Measurements from ENCODE around the gene IGF1. TPM values are rescaled to one million over a fixed set of nuclear protein-coding genes. Genes with fewer than 3 reads are reported as not detected.

The IGF1 gene
- total and polyA plus RNA-seq, 3 donors from 2014 or later, result 16.2 to 50.9 (median 16.9) TPM

GRCh38 chr12:102423462-102423861, 56.9 kb downstream of the IGF1 start:
- WGBS, 2 donors, result 81 to 91% methylated on average over 3 of the region's 3 CpGs
- no peak for TF ChIP-seq POLR2A (IDR thresholded peaks at IDR 0.05)
- TF ChIP-seq, protein P1, sequence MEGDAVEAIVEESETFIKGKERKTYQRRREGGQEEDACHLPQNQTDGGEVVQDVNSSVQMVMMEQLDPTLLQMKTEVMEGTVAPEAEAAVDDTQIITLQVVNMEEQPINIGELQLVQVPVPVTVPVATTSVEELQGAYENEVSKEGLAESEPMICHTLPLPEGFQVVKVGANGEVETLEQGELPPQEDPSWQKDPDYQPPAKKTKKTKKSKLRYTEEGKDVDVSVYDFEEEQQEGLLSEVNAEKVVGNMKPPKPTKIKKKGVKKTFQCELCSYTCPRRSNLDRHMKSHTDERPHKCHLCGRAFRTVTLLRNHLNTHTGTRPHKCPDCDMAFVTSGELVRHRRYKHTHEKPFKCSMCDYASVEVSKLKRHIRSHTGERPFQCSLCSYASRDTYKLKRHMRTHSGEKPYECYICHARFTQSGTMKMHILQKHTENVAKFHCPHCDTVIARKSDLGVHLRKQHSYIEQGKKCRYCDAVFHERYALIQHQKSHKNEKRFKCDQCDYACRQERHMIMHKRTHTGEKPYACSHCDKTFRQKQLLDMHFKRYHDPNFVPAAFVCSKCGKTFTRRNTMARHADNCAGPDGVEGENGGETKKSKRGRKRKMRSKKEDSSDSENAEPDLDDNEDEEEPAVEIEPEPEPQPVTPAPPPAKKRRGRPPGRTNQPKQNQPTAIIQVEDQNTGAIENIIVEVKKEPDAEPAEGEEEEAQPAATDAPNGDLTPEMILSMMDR (IDR thresholded peaks at IDR 0.05), result no peak
- H3K4me1 ChIP-seq, result peaks cover 15% of the 10 kb centered on the region
- no peaks in the 10 kb centered on the region for H3K27me3 ChIP-seq
- no peak overlapping the region for H3K4me3 ChIP-seq
- intact Hi-C loops (cut with DNase I; ENCODE audit: low total_unique reads), result no loop called here
- H3K36me3 ChIP-seq (ENCODE audit: low read depth, missing control alignments), result no peaks in the 10 kb centered on the region
- no peak overlapping the region for H3K27ac ChIP-seq
- no peaks in the 10 kb centered on the region for H3K9me3 ChIP-seq
- DNase-seq, result no peak

GRCh38 chr12:102421802-102422583, 58.4 kb downstream of the IGF1 start:
- WGBS, 2 donors, result 88% methylated on average over 5 of the region's 5 CpGs
- no peaks in the 10 kb centered on the region for H3K27me3 ChIP-seq
- no peaks in the 10 kb centered on the region for H3K36me3 ChIP-seq (ENCODE audit: low read depth, missing control alignments)
- DNase-seq, result no peak
- H3K4me3 ChIP-seq, result no peak overlapping the region
- intact Hi-C loops (cut with DNase I; ENCODE audit: low total_unique reads), result no loop called here
- no peaks in the 10 kb centered on the region for H3K9me3 ChIP-seq
- no peak overlapping the region for H3K27ac ChIP-seq
- TF ChIP-seq POLR2A (IDR thresholded peaks at IDR 0.05), result no peak
- TF ChIP-seq, protein P1 (IDR thresholded peaks at IDR 0.05), result no peak
- peaks cover 8% of the 10 kb centered on the region for H3K4me1 ChIP-seq

DNA sequence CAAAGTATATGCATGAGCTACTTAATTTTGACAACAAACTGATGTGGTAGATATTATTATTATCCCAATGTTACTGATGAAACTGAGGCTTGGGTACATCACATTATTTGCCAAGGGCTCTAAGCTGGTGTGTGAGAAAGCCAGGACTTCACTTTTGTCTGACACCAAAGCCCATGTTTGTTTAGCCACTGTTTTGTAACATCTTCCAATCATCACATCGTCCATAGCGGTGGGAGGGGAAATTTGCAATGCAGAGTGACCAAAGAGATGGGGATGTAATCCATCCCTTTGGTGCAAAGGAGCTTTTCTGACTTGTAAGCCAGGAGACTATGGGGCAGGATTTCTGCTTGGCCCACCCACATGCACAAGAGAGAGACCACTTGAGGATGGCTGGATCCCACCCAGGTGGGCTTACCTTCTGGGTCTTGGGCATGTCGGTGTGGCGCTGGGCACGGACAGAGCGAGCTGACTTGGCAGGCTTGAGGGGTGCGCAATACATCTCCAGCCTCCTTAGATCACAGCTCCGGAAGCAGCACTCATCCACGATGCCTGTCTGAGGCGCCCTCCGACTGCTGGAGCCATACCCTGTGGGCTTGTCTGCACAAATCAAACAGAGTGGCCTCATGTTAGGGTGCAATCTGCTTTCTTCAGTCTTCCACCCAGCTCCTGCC, 61.1 kb downstream of the IGF1 start:
- intact Hi-C loops (cut with DNase I; ENCODE audit: low total_unique reads), result no loop called here
- H3K27ac ChIP-seq, result no peak overlapping the region
- H3K36me3 ChIP-seq (ENCODE audit: low read depth, missing control alignments), result no peaks in the 10 kb centered on the region
- no peaks in the 10 kb centered on the region for H3K9me3 ChIP-seq
- TF ChIP-seq POLR2A (IDR thresholded peaks at IDR 0.05), result no peak
- TF ChIP-seq, protein P1 (IDR thresholded peaks at IDR 0.05), result no peak
- no peaks in the 10 kb centered on the region for H3K4me1 ChIP-seq
- no peak overlapping the region for H3K4me3 ChIP-seq
- 91 to 93% methylated on average over 10 to 11 of the region's 11 CpGs for WGBS, 2 donors
- no peaks in the 10 kb centered on the region for H3K27me3 ChIP-seq
- no peak for DNase-seq

DNA sequence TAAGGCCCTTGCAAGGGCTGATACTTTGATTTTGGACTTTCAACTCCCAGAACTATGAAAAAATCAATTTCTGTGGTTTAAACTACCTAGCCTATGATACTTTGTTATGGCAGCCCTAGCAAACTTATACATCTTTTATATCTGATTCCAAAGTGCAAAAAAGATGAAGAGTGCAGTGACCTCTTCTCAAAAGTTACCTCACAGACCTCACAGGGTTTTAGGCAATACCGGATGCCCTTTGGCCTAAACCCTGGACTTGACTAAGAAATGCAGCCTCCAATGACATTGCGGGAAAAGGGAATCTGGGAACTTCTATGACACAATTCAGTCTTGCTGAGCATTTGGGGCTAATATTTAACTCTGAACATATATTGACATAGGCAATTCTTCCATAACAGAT, 63.3 kb downstream of the IGF1 start:
- WGBS, 2 donors, result 92 to 96% methylated on average over 2 of the region's 2 CpGs
- H3K36me3 ChIP-seq (ENCODE audit: low read depth, missing control alignments), result no peaks in the 10 kb centered on the region

More for the DNA sequence above, 63.3 kb downstream of the IGF1 start:
- Histone ChIP-seq H3K4me1 (no peaks in the 10 kb centered on the region), H3K27me3 (no peaks in the 10 kb centered on the region), H3K9me3 (no peaks in the 10 kb centered on the region), H3K4me3 (no peak overlapping the region), H3K27ac (no peak overlapping the region)
- intact Hi-C loops (cut with DNase I; ENCODE audit: low total_unique reads), result no loop called here
- no peak for TF ChIP-seq POLR2A (IDR thresholded peaks at IDR 0.05)
- TF ChIP-seq, protein P1 (IDR thresholded peaks at IDR 0.05), result no peak
- no peak for DNase-seq

Measured in testis (tissue), 3 donors.